CD4-positive, alpha-beta T cell (primary cell): ENCODE results near the gene ILDR1. TPM values are rescaled to one million over a fixed set of nuclear protein-coding genes. Genes with fewer than 3 reads are reported as not detected.
"Not testable (repeated sequence)": the region's sequence is repeated elsewhere in the genome, so short reads cannot be mapped to it uniquely, and the experiment has no call there.

Experiments
- ATAC-seq: fragments of 200-7000 bp; cut with Tn5 transposase; one replicate; pipeline ENCODE4 v1.10.0; 2022; ENCODE audit warnings: mild to moderate bottlenecking; ENCODE audit not compliant: poor library complexity
- CTCF ChIA-PET: fragments of 350-600 bp; sonication (Branson Sonifier 250); formaldehyde crosslinking; loops from one replicate; lab custom pipeline; 2021; ENCODE audit warnings: antibody characterized with exemption, inconsistent platforms; lab: Charles Lee
- POLR2A ChIA-PET: fragments of 350-600 bp; sonication (Branson Sonifier 250); formaldehyde crosslinking; loops from one replicate; lab custom pipeline; 2021; ENCODE audit warnings: antibody characterized with exemption, inconsistent platforms; lab: Charles Lee
- DNase-seq, 14 experiments: peaks; one replicate each; pipeline ENCODE4 v3.0.0-alpha.2; 2013 to 2020; ENCODE audit warnings: mixed read lengths in 2 of 14
- H3K27ac ChIP-seq, 2 donors: one replicate each; pipeline versions ENCODE4 v1.5.1 to v1.7.0; 2013; ENCODE audit warnings: low read length in 2 of 2, low read depth in 1 of 2, mild to moderate bottlenecking in 1 of 2
- H3K27me3 ChIP-seq, 2 experiments: 1 replicate in 1 of 2; 2 replicates in 1 of 2; pipeline versions ENCODE4 v1.6.1 to v1.7.0; 2013; ENCODE audit warnings: low read length in 2 of 2, control low read depth in 1 of 2, mild to moderate bottlenecking in 1 of 2, moderate library complexity in 1 of 2; ENCODE audit not compliant: insufficient read depth in 2 of 2, control insufficient read depth in 1 of 2
- H3K36me3 ChIP-seq: one replicate; pipeline ENCODE4 v1.6.1; 2013; ENCODE audit warnings: low read length, control low read depth; ENCODE audit not compliant: insufficient read depth
- H3K4me1 ChIP-seq: one replicate; pipeline ENCODE4 v1.6.1; 2013; ENCODE audit warnings: low read length, control low read depth; ENCODE audit not compliant: insufficient read depth
- H3K4me3 ChIP-seq: one replicate; pipeline ENCODE4 v1.5.1; 2013; ENCODE audit warnings: mild to moderate bottlenecking, low read length, moderate library complexity
- H3K9me3 ChIP-seq, 2 experiments: 1 replicate in 1 of 2; 2 replicates in 1 of 2; pipeline versions ENCODE4 v1.6.1 to v1.7.0; 2013; ENCODE audit warnings: low read length in 2 of 2, mild to moderate bottlenecking in 2 of 2, control low read depth in 1 of 2, moderate library complexity in 1 of 2; ENCODE audit not compliant: control insufficient read depth in 1 of 2, insufficient read depth in 1 of 2
- H3K27ac Mint-ChIP-seq: one replicate; pipeline ENCODE4 v1.8.0; 2020; ENCODE audit warnings: mixed read lengths
- H3K27me3 Mint-ChIP-seq: one replicate; pipeline ENCODE4 v1.8.0; 2021; ENCODE audit warnings: mixed read lengths
- H3K36me3 Mint-ChIP-seq: one replicate; pipeline ENCODE4 v1.8.0; 2021; ENCODE audit warnings: low read depth, mixed read lengths
- H3K4me1 Mint-ChIP-seq: one replicate; pipeline ENCODE4 v1.8.0; 2021; ENCODE audit warnings: low read depth, mixed read lengths
- H3K4me3 Mint-ChIP-seq: one replicate; pipeline ENCODE4 v1.8.0; 2020; ENCODE audit warnings: mild to moderate bottlenecking, mixed read lengths
- H3K9me3 Mint-ChIP-seq: one replicate; pipeline ENCODE4 v1.8.0; 2020; ENCODE audit warnings: mixed read lengths
- intact Hi-C, 2 experiments: fragments of 100-400 bp; cut with DNase I in 1 of 2; cut with micrococcal nuclease in 1 of 2; formaldehyde crosslinking; loops; one replicate each; pipeline versions ENCODE4 v1.15.1 to v1.9.0; 2023 to 2025; cut with DNase I, micrococcal nuclease
- total RNA-seq, 174 experiments: library from RNA in 2 of 174; stranded (reverse) in 2 of 174; gene quantifications; one replicate each; pipeline ENCODE4 v1.2.3 and lab custom pipeline; 2021 to 2026
- TF ChIP-seq, protein P1 (sequence below): fragments of 200-600 bp; IDR thresholded peaks from one replicate; pipeline ENCODE4 v1.8.0; 2022; ENCODE audit warnings: antibody characterized with exemption, mild to moderate bottlenecking

Gene ILDR1
- total RNA-seq, 2 experiments from 2014 or later = not detected

DNA sequence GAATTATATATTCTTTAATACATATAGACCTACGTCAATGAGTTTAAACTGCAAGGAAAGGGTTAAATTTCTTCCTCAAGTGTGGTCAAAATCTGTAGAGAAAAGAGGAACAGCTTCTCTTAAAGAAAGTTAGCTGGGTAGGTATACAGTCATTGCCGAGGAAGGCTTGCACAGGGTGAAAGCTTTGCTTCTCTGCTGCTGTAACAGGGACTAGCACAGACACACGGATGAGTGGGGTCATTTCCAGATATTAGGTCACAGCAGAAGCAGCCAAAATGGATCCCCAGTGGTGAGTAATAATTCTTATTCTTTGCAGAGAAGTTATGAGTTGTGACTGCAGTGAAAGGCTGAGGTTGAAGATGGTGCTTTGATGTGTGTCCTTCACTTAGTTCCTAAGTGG is 33.2 kb upstream of the ILDR1 start, which contains the start of gene CD86:
Gene CD86 (plus strand): TSS at position 148 of the 400 bp plus-strand sequence. CDS start 128 bp downstream, at position 276.
- H3K4me3 Mint-ChIP-seq = no peak within 1 kb of the TSS

DNA sequence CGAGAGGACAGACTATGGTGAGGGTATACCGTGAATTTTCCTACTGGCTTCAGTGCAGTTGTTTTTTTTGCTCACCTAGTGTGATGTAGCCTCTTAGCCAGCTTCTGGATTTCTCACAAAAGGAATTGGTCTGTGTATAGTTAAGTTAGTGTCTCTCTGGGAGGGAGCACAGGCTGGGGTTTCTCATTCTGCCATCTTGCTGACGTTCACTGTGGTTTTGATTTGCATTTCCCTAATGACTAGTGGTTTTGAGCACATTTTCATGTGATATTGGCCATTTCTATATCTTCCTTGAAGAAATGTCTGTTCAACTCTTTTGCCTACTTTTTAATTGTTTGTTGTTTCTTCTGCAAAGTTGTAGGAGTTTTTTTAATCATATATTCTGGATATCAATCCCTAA is 30.9 kb upstream of the ILDR1 start:
- ATAC-seq = no peak
- H3K4me1 Mint-ChIP-seq = no peaks in the 10 kb centered on the region
- Histone ChIP-seq H3K4me3 (no peak overlapping the region), H3K4me1 (no peaks in the 10 kb centered on the region), H3K27ac (no peak overlapping the region), H3K27me3 (peaks cover 0 to 4% of the 10 kb centered on the region in 2 experiments), H3K9me3 (no peaks in the 10 kb centered on the region), H3K36me3 (no peaks in the 10 kb centered on the region)
- ChIA-PET POLR2A (interaction anchor here (0.7 kb wide), 1 partner anchor 1235 kb away, joined by 3 read pairs; no protein-coding TSS in a partner anchor), CTCF (no interaction called here)
- no peak overlapping the region for H3K4me3 Mint-ChIP-seq
- peaks cover 40% of the 10 kb centered on the region for H3K27me3 Mint-ChIP-seq
- H3K27ac Mint-ChIP-seq = no peak overlapping the region
- no peaks in the 10 kb centered on the region for H3K36me3 Mint-ChIP-seq
- H3K9me3 Mint-ChIP-seq = no peaks in the 10 kb centered on the region
- no peak for DNase-seq
- TF ChIP-seq, protein P1, sequence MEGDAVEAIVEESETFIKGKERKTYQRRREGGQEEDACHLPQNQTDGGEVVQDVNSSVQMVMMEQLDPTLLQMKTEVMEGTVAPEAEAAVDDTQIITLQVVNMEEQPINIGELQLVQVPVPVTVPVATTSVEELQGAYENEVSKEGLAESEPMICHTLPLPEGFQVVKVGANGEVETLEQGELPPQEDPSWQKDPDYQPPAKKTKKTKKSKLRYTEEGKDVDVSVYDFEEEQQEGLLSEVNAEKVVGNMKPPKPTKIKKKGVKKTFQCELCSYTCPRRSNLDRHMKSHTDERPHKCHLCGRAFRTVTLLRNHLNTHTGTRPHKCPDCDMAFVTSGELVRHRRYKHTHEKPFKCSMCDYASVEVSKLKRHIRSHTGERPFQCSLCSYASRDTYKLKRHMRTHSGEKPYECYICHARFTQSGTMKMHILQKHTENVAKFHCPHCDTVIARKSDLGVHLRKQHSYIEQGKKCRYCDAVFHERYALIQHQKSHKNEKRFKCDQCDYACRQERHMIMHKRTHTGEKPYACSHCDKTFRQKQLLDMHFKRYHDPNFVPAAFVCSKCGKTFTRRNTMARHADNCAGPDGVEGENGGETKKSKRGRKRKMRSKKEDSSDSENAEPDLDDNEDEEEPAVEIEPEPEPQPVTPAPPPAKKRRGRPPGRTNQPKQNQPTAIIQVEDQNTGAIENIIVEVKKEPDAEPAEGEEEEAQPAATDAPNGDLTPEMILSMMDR = no peak
- intact Hi-C loops = no loop called here

More for the DNA sequence above, 33.2 kb upstream of the ILDR1 start, which contains the start of gene CD86:
- ChIA-PET CTCF (no interaction called here), POLR2A (no interaction called here)
- H3K36me3 Mint-ChIP-seq = no peaks in the 10 kb centered on the region
- Histone ChIP-seq H3K27ac (no peak within 1 kb of the TSS), H3K4me1 (no peaks in the 10 kb centered on the region), H3K36me3 (no peaks in the 10 kb centered on the region), H3K27me3 (peaks cover 4% of the 10 kb centered on the region in 2 experiments), H3K4me3 (peak within 1 kb of the TSS; percentile 4), H3K9me3 (no peaks in the 10 kb centered on the region)
- no peaks in the 10 kb centered on the region for H3K9me3 Mint-ChIP-seq
- intact Hi-C loops = no loop called here
- no peaks in the 10 kb centered on the region for H3K4me1 Mint-ChIP-seq
- ATAC-seq (no peak), DNase-seq (peak in 2 of 14 experiments; percentile 47 to 63)
- TF ChIP-seq, protein P1 = no peak
- peaks cover 49% of the 10 kb centered on the region for H3K27me3 Mint-ChIP-seq
- H3K27ac Mint-ChIP-seq = no peak within 1 kb of the TSS

DNA sequence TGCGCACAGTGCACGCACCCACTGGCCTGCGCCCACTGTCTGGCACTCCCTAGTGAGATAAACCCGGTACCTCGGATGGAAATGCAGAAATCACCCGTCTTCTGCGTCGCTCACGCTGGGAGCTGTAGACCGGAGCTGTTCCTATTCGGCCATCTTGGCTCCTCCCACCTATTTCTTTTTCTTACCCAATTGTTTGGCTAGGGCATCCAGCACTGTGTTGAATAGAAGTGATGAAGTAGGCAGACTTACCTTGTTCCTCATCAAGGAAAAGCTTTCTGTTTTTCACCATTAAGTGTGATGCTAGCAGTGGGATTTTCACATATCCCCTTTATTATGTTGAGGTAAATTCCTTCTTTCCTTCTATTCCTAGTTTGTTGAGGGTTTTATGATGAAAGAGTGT is 25.7 kb upstream of the ILDR1 start:
- CTCF ChIA-PET, H3K36me3 ChIP-seq, H3K4me1 Mint-ChIP-seq, H3K27ac ChIP-seq, H3K4me1 ChIP-seq, H3K36me3 Mint-ChIP-seq, ATAC-seq, H3K4me3 Mint-ChIP-seq, DNase-seq, H3K4me3 ChIP-seq, intact Hi-C loops, H3K9me3 ChIP-seq, H3K27ac Mint-ChIP-seq, POLR2A ChIA-PET, H3K9me3 Mint-ChIP-seq, H3K27me3 ChIP-seq: not testable (repeated sequence)
- peaks cover 18% of the 10 kb centered on the region for H3K27me3 Mint-ChIP-seq

DNA sequence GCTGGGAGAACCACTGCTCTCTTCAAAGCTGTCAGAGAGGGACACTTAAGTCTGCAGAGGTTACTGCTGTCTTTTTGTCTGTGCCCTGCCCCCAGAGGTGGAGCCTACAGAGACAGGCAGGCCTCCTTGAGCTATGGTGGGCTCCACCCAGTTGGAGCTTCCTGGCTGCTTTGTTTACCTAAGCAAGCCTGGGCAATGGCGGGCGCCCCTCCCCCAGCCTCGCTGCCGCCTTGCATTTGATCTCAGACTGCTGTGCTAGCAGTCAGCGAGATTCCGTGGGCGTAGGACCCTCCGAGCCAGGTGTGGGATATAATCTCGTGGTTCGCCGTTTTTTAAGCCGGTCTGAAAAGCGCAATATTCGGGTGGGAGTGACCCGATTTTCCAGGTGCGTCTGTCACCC is 25.2 kb upstream of the ILDR1 start:
- H3K9me3 ChIP-seq, ATAC-seq, H3K9me3 Mint-ChIP-seq, POLR2A ChIA-PET, H3K36me3 Mint-ChIP-seq, H3K27ac ChIP-seq, H3K4me1 ChIP-seq, CTCF ChIA-PET, DNase-seq, H3K27ac Mint-ChIP-seq, H3K27me3 ChIP-seq, H3K4me1 Mint-ChIP-seq, H3K4me3 ChIP-seq, H3K4me3 Mint-ChIP-seq, intact Hi-C loops, H3K36me3 ChIP-seq: not testable (repeated sequence)
- peaks cover 14% of the 10 kb centered on the region for H3K27me3 Mint-ChIP-seq
